Inflammatory macrophage treated with lipopolysaccharide for 4 hours (primary cell): Measurements from ENCODE around the gene WBP2.
A peak's percentile ranks its signal among the peaks of the same experiment; 100 is the strongest.
"Not testable (repeated sequence)": the region's sequence is repeated elsewhere in the genome, so short reads cannot be mapped to it uniquely, and the experiment has no call there.

Source experiments
- DNase-seq: peaks from one replicate; pipeline ENCODE4 v3.0.0-alpha.2; 2020

WBP2 gene

GRCh38 chr17:75865404-75866188 lies 10.5 kb upstream of the WBP2 start:
- not testable (repeated sequence) for DNase-seq

GRCh38 chr17:75864887-75865286 lies 9.8 kb upstream of the WBP2 start:
- not testable (repeated sequence) for DNase-seq

GRCh38 chr17:75864448-75864871 lies 9.3 kb upstream of the WBP2 start:
- DNase-seq = peak; percentile 38

- no peak for DNase-seq
Observed at GRCh38 chr17:75861927-75862317, 6.8 kb upstream of the WBP2 start.

- DNase-seq = not testable (repeated sequence)
Observed at GRCh38 chr17:75859358-75859757, 4.2 kb upstream of the WBP2 start.

- DNase-seq = no peak
Observed at GRCh38 chr17:75856062-75856756, 1.1 kb upstream of the WBP2 start.

GRCh38 chr17:75854881-75855309 lies 240 bp downstream of the WBP2 start:
- DNase-seq = no peak

GRCh38 chr17:75854101-75854748 lies 910 bp downstream of the WBP2 start:
- peak; percentile 70 for DNase-seq

- peak; percentile 31 for DNase-seq
Observed at GRCh38 chr17:75853433-75853832, 1.7 kb downstream of the WBP2 start.

GRCh38 chr17:75851693-75851991 lies 3.5 kb downstream of the WBP2 start:
- not testable (repeated sequence) for DNase-seq

- no peak for DNase-seq
Observed at GRCh38 chr17:75850928-75851692, 4.0 kb downstream of the WBP2 start.

- no peak for DNase-seq
Observed at GRCh38 chr17:75849724-75850123, 5.4 kb downstream of the WBP2 start.

- DNase-seq = no peak
Observed at GRCh38 chr17:75849279-75849646, 5.9 kb downstream of the WBP2 start.

GRCh38 chr17:75848523-75849278 lies 6.4 kb downstream of the WBP2 start:
- DNase-seq = peak; percentile 68

GRCh38 chr17:75847614-75848522 lies 7.3 kb downstream of the WBP2 start:
- no peak for DNase-seq

GRCh38 chr17:75846692-75847613 lies 8.2 kb downstream of the WBP2 start:
- DNase-seq = no peak

- no peak for DNase-seq
Observed at GRCh38 chr17:75845933-75846691, 9.0 kb downstream of the WBP2 start.

GRCh38 chr17:75845058-75845711 lies 9.9 kb downstream of the WBP2 start:
- DNase-seq = peak; percentile 91

GRCh38 chr17:75844530-75845057 lies 10.5 kb downstream of the WBP2 start:
- no peak for DNase-seq
